ENCODE measurements around the gene DMP1.
"Not testable (repeated sequence)": the region's sequence is repeated elsewhere in the genome, so short reads cannot be mapped to it uniquely, and the experiment has no call there.

The DMP1 gene

GRCh38 chr4:87657525-87657924 lies 7.4 kb downstream of the DMP1 start:
- DNase-seq (ENCODE audit: low spot score in 2 of 2): no peak
- Mint-ChIP-seq H3K4me1 (no peaks in the 10 kb centered on the region), H3K36me3 (no peaks in the 10 kb centered on the region), H3K27ac (no peak overlapping the region), H3K4me3 (no peak overlapping the region), H3K9me3 (no peaks in the 10 kb centered on the region)
- no peak for ATAC-seq

- no peaks in the 10 kb centered on the region for H3K36me3 Mint-ChIP-seq
- no peaks in the 10 kb centered on the region for H3K4me1 Mint-ChIP-seq
- DNase-seq (ENCODE audit: low spot score in 2 of 2): no peak
- H3K9me3 Mint-ChIP-seq: no peaks in the 10 kb centered on the region
- no peak overlapping the region for H3K27ac Mint-ChIP-seq
- no peak overlapping the region for H3K4me3 Mint-ChIP-seq
- ATAC-seq: no peak
Observed at GRCh38 chr4:87659247-87659931, 9.3 kb downstream of the DMP1 start.

GRCh38 chr4:87662871-87663270 lies 12.8 kb downstream of the DMP1 start:
- H3K27ac Mint-ChIP-seq: no peak overlapping the region

GRCh38 chr4:87669373-87669772 lies 19.3 kb downstream of the DMP1 start:
- H3K4me1 Mint-ChIP-seq: no peaks in the 10 kb centered on the region
- no peak overlapping the region for H3K4me3 Mint-ChIP-seq
- peaks cover 6% of the 10 kb centered on the region for H3K9me3 Mint-ChIP-seq
- H3K36me3 Mint-ChIP-seq: no peaks in the 10 kb centered on the region
- DNase-seq (ENCODE audit: low spot score in 2 of 2) (no peak), ATAC-seq (no peak)
- no peak overlapping the region for H3K27ac Mint-ChIP-seq

More at GRCh38 chr4:87662871-87663270, 12.8 kb downstream of the DMP1 start:
- DNase-seq (ENCODE audit: low spot score in 2 of 2) (no peak), ATAC-seq (no peak)
- Mint-ChIP-seq H3K9me3 (no peaks in the 10 kb centered on the region), H3K36me3 (no peaks in the 10 kb centered on the region), H3K4me3 (no peak overlapping the region), H3K4me1 (no peaks in the 10 kb centered on the region)

GRCh38 chr4:87677731-87678130 lies 27.7 kb downstream of the DMP1 start:
- DNase-seq (ENCODE audit: low spot score in 2 of 2) (no peak), ATAC-seq (no peak)
- Mint-ChIP-seq H3K27ac (no peak overlapping the region), H3K4me1 (no peaks in the 10 kb centered on the region), H3K9me3 (peaks cover 5% of the 10 kb centered on the region), H3K4me3 (no peak overlapping the region), H3K36me3 (no peaks in the 10 kb centered on the region)

- Mint-ChIP-seq H3K4me3 (no peak overlapping the region), H3K36me3 (no peaks in the 10 kb centered on the region), H3K27ac (no peak overlapping the region), H3K9me3 (no peaks in the 10 kb centered on the region), H3K4me1 (no peaks in the 10 kb centered on the region)
- no peak for ATAC-seq
- DNase-seq (ENCODE audit: low spot score in 2 of 2): peak; percentile 9 to 55
Observed at GRCh38 chr4:87679449-87680169, 29.5 kb downstream of the DMP1 start.

- H3K9me3 Mint-ChIP-seq: no peaks in the 10 kb centered on the region
Observed at GRCh38 chr4:87680271-87680670, 30.2 kb downstream of the DMP1 start.

GRCh38 chr4:87688316-87688715 lies 38.2 kb downstream of the DMP1 start:
- no peak overlapping the region for H3K4me3 Mint-ChIP-seq
- DNase-seq (ENCODE audit: low spot score in 2 of 2) (no peak), ATAC-seq (no peak)
- H3K4me1 Mint-ChIP-seq: no peaks in the 10 kb centered on the region
- peaks cover 5% of the 10 kb centered on the region for H3K9me3 Mint-ChIP-seq
- no peaks in the 10 kb centered on the region for H3K36me3 Mint-ChIP-seq
- no peak overlapping the region for H3K27ac Mint-ChIP-seq

More at GRCh38 chr4:87680271-87680670, 30.2 kb downstream of the DMP1 start:
- Mint-ChIP-seq H3K4me1 (no peaks in the 10 kb centered on the region), H3K4me3 (no peak overlapping the region), H3K36me3 (no peaks in the 10 kb centered on the region), H3K27ac (no peak overlapping the region)
- no peak for ATAC-seq
- no peak for DNase-seq (ENCODE audit: low spot score in 2 of 2)

- not testable (repeated sequence) for H3K9me3 Mint-ChIP-seq; H3K27ac Mint-ChIP-seq; H3K36me3 Mint-ChIP-seq; H3K4me3 Mint-ChIP-seq; DNase-seq (ENCODE audit: low spot score in 2 of 2); H3K4me1 Mint-ChIP-seq; ATAC-seq
Observed at GRCh38 chr4:87690947-87691346, 40.9 kb downstream of the DMP1 start.

- not testable (repeated sequence) for DNase-seq (ENCODE audit: low spot score in 2 of 2); H3K27ac Mint-ChIP-seq; ATAC-seq; H3K36me3 Mint-ChIP-seq; H3K4me3 Mint-ChIP-seq; H3K9me3 Mint-ChIP-seq; H3K4me1 Mint-ChIP-seq
Observed at GRCh38 chr4:87692060-87692459, 42.0 kb downstream of the DMP1 start.

- Mint-ChIP-seq H3K4me1 (no peaks in the 10 kb centered on the region), H3K27ac (no peak overlapping the region), H3K9me3 (no peaks in the 10 kb centered on the region), H3K4me3 (no peak overlapping the region), H3K36me3 (no peaks in the 10 kb centered on the region)
- no peak for ATAC-seq
- DNase-seq (ENCODE audit: low spot score in 2 of 2): no peak
Observed at GRCh38 chr4:87697272-87697671, 47.2 kb downstream of the DMP1 start.

GRCh38 chr4:87697945-87698344 lies 47.9 kb downstream of the DMP1 start:
- no peaks in the 10 kb centered on the region for H3K4me1 Mint-ChIP-seq
- DNase-seq (ENCODE audit: low spot score in 2 of 2): no peak
- ATAC-seq: peak; percentile 50
- H3K36me3 Mint-ChIP-seq: no peaks in the 10 kb centered on the region
- no peaks in the 10 kb centered on the region for H3K9me3 Mint-ChIP-seq
- no peak overlapping the region for H3K4me3 Mint-ChIP-seq
- no peak overlapping the region for H3K27ac Mint-ChIP-seq

GRCh38 chr4:87698394-87698793 lies 48.3 kb downstream of the DMP1 start:
- Mint-ChIP-seq H3K27ac (no peak overlapping the region), H3K36me3 (no peaks in the 10 kb centered on the region), H3K4me1 (no peaks in the 10 kb centered on the region), H3K9me3 (no peaks in the 10 kb centered on the region), H3K4me3 (no peak overlapping the region)
- DNase-seq (ENCODE audit: low spot score in 2 of 2) (no peak), ATAC-seq (no peak)

- ATAC-seq: no peak
- no peaks in the 10 kb centered on the region for H3K4me1 Mint-ChIP-seq
- no peak overlapping the region for H3K27ac Mint-ChIP-seq
- no peak for DNase-seq (ENCODE audit: low spot score in 2 of 2)
- H3K9me3 Mint-ChIP-seq: no peaks in the 10 kb centered on the region
- H3K4me3 Mint-ChIP-seq: no peak overlapping the region
- H3K36me3 Mint-ChIP-seq: no peaks in the 10 kb centered on the region
Observed at GRCh38 chr4:87704001-87704400, 53.9 kb downstream of the DMP1 start.

- DNase-seq (ENCODE audit: low spot score in 2 of 2) (no peak), ATAC-seq (no peak)
- no peaks in the 10 kb centered on the region for H3K4me1 Mint-ChIP-seq
- H3K27ac Mint-ChIP-seq: no peak overlapping the region
- H3K9me3 Mint-ChIP-seq: no peaks in the 10 kb centered on the region
- H3K4me3 Mint-ChIP-seq: no peak overlapping the region
- no peaks in the 10 kb centered on the region for H3K36me3 Mint-ChIP-seq
Observed at GRCh38 chr4:87707279-87707918, 57.3 kb downstream of the DMP1 start.

Measured in stimulated activated effector memory CD8-positive, alpha-beta T cell treated with anti-CD3 and anti-CD28 coated beads, Interleukin-12 subunit alpha, Interleukin-12 subunit beta, amount 100 ng/mL, for 72 hours (primary cell).